GM18861 (cell line): ENCODE measurements around the gene CLUH.
A peak's percentile ranks its signal among the peaks of the same experiment; 100 is the strongest.

ENCODE experiments used
- ATAC-seq: cut with Tn5 transposase; IDR thresholded peaks from one replicate; pipeline ENCODE4 v1.9.1; 2021; ENCODE audit not compliant: unreplicated experiment

CLUH gene

DNA sequence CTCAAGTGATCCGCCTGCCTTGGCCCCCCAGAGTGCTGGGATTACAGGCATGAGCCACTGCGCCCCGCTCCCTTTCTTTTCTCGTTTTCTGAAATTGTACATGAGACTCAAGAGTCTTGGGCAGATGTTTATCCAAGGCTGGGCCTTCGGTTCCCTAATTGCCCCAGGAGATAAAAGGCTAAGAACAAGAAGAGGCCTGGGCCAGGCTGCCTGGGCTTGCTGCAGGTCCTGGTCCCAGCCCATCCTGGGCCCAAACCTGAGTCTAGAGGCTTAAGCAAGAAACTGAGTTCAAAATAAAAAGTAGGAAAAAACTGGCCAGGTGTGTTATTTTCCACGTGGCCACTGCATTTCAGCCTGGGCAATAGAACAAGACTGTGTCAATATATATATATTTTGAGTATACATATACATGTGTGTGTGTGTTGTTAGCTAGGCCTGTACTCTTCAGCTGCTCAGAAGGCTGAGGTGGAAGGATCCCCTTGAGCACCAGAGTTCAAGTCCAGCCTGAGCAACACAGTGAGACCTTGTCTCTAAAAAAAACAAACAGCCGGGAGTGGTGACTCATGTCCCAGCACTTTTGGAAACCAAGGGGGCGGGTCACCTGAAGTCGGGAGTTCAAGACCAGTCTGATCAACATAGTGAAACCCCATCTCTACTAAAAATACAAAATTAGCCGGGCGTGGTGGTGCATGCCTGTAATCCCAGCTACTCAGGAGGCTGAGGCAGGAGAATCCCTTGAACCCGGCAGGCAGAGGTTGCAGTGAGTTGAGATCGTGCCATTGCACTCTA is 6.8 kb upstream of the CLUH start:
- no peak for ATAC-seq

DNA sequence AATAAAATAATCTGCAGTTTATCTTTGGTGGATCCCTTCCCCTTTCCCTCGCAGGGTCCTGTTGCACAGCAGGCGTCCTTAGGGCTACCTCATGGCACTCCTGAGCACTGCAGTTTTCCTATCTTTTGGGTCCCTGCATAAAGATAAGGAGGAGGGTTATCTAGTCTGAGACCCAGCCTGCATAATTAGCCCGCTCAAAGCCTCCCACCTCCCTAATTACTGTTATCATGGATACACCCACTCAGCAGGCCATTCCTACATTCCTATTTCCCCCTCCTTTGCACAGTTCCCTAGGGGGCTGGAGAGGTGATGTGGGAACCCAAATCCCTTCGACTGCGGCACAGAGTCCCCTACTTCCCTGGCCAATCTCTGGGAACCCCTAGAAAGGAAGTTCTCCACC is 5.1 kb upstream of the CLUH start:
- ATAC-seq: no peak

DNA sequence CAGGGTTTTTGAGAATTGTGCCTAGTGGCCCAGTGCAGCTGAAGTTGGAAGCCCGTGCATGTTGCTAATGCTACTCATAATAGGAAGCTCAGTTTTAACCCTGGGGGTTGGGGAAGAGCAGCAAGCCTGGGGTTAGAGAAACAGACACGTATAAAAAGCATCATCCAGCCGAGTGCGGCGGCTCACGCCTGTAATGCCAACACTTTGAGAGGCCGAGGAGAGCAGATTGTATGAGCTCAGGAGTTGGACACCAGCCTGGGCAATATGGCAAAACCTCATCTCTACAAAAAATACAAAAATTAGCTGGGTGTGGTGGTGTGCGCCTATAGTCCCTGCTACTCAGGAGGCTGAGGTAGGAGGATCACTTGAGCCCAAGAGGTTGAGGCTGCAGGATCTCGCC is 2.3 kb upstream of the CLUH start:
- no peak for ATAC-seq

DNA sequence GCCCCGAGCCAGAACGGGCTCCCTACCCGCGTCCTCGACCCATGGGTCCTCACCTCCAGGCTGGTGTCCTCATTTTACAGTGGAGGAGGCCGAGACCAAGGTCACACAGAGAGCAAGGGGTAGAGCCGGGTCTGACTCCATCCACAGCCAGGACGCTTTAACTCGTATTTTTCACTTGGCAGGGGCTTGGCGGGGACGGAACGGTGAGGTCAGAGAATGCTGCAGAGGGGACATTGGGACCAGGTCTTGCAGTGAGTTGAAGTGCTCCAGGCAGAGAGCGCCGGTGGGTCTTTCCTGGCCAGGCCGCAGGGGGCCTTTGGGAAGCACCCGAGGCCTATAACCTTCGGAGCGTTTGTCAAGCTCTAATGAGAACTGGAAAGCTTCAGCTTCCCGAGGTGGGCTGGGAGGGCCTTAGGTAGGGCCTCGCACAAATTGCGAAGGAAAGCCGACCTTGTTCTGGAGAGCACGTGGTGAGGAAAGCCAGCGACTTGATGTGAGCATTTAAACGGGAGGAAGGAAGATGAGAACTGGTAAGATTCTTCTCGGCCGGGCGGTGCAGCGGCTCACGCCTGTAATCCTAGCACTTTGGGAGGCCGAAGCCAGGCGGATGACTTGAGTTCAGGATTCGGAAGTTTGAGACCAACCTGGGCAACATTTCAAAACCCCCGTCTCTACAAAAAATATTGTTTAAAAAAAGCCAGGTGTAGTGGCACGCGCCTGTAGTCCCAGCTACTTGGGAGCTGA is 908 bp upstream of the CLUH start:
- ATAC-seq: no peak

DNA sequence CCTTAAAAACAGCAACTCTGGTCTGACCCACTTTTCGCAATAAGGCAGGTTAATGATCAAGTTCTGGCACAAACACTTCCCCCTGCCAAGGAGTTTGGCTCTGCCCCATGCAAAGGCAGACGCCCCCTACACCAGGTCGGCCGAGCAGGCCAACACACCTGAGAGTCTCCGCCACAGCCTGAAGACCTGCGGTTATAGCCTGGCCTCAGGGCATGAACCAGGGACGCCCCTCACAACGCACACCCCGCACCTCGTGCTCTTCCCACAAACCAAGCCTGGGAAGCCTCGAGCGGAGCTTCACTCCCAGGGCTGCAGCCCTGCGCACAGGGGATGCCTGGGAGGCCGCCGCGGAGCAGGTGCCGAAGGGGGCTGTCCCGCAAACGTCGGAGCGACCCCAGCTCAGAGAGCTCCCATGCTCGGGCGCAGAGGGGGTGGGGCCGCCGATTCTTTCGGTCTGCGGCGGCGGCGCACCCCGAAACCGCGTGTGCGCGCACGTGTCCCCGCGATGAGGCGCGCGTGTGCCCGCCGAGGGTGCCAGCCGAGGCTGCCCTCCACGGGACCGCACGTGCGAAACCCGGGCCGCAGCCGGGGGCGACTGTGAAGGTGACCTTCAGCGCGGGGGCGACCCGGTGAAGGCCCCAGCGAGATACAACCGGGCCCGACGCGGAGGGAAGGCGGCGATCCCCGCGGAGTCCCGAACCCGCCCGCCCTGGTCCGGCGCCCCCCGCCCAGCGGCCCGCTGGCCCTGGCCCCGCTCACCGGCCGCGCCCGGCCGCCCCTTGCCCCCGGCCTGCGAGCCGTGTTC is 559 bp downstream of the CLUH start:
- ATAC-seq: peak; percentile 8

DNA sequence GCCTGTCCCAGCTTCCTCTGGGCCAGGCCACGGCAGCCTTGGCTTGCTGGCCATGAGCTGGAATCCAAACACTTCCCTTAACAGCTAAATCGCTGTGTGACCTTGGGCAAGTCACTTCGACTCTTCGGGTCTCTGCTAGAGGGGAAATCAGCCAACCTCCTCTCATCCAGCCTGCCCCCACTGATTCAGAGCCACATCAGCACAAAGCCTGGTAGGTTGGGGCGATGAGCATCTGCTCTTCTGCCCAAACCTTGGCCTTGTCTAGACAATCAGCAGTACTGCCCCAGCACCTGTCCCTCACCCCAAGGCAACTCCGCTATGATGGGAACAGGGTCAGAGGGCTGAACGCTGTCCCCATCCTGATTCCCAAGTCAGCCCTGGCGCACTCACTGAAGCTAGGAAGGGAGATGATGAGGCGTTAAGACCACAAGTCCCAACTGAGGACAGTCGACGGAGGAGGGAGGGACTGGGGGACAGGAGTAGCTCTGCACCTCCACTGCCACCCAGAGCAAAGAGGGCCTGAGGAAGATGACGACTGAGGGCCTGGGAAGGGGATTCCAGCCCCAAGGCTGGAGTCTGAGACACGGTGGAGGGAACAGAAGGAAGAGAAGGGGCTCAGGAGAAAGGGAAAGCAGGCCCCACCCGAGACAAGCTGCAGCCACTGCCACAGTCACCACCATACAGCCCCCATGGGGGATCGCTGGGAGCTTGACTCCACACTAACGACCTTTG is 1.3 kb downstream of the CLUH start:
- no peak for ATAC-seq

DNA sequence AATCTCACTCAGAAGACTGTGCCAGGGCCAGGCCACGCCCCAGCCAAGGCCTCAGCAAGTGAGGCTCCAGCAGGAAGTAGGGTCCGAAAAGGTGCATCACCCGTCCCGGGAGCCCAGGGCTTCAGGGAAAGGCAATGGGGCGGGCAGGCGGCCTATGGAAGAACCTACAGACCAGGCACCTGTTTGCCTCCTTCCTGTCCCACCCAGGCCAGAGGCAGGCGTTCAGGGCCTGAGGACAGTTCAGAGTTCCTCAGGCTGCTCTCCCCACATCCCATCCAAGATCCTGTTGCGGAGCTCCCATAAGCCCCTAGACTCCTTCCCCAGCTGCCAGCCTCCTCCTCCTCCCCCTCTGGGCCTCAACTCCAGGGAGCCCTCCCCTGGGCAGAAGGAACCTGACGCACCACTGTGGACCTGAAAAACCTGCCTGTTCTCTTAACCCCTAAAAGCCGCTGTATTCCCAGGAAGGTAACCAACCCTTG is 2.3 kb downstream of the CLUH start:
- ATAC-seq: no peak

DNA sequence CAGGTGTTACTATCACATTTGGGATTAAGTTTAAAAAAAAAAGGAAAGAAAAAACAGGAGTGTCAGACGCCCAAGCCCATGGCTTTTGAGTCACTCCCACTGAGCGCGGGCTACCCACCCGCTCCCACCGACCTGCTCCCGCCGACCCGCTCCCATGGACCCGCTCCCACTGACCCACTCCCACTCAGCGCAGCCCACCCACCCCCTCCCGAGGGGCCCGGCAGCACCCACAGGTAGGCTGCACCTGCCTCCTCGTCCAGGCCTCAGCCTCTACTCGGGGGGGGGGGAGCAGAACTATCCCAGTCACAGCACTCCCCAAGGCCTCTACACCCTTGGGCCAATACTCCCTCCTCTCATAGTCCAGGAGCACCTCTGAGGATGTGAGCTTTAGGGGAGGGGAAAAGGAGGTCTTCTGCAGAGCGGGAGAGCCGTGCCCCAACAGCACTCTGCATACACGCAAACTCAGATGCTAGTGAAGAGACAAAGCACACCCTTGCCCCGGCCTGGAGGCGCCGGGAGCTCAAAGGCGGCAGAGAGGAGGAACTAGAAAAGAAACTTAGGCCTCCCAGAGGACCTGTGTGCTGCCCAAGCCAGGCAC is 2.9 kb downstream of the CLUH start:
- peak; percentile 34 for ATAC-seq

DNA sequence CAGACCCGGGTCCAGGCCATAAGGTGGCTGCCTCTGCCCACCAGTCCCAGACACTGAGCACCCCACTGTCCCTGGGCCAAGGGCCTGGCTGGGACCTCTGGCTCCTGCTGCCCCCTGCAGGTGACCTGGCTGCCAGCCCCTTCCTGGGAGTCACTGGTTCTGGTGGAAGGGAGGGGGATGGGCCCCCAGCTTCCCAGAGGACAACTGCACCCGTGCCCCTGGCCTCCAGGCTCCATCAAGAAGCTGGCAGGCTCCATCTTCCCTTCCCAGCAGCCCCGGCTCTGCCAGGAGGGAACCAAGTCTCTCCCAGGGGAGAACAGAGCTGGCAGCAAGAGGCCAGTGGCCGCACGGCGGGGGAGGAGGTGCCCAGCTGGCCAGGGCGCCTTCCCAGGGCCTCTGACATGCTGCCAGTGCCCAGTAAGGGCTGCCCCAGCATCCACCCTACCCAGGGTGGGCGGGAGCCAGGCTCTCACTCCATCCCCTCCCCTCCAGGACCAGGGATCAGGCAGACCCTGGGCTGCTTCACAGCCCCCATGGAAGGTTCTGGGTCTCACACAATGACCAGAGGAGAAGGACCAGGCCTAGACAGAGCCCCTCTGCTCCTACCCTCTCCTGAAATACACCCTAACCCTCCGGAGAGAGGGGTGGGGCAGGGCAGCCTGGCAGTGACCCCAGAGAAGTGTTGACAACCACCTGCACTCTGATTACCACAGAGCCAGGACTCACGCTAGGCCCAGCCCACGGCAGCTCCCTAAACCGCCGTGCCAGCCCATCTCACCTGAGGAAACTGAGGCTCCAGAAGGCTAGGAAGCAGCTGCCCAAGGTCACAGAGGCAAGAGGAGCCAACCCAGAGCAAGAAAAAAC is 3.6 kb downstream of the CLUH start:
- no peak for ATAC-seq

DNA sequence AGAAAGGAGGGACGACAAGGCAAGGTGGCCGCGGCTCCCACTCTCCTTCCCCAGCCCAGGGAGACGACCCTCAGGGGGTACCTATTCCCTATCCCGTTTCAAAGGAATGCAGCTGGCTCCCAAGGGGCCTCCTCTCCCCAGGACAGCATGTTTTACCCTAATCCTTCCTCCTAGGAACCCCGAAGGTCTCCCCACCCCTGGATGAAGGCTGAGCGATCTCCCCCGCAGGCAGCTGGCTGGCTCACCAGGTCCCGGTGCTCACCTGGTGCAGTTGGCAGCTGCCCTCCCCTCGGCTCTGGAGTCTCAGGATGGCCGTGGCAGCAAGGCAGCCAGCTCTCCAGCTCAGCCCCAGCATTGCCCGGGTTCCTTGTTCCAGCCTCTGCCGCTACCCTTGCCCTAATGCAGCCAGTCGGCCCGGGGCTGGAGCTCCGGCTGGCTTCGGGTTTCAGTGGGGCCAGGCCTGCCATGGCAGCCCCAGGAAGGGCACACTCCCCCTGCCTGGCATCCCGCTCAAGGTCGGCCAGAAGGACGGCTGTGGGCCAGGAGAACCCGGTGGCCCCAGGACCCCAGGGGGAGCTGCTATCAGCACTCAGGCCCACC is 4.6 kb downstream of the CLUH start:
- ATAC-seq: no peak

DNA sequence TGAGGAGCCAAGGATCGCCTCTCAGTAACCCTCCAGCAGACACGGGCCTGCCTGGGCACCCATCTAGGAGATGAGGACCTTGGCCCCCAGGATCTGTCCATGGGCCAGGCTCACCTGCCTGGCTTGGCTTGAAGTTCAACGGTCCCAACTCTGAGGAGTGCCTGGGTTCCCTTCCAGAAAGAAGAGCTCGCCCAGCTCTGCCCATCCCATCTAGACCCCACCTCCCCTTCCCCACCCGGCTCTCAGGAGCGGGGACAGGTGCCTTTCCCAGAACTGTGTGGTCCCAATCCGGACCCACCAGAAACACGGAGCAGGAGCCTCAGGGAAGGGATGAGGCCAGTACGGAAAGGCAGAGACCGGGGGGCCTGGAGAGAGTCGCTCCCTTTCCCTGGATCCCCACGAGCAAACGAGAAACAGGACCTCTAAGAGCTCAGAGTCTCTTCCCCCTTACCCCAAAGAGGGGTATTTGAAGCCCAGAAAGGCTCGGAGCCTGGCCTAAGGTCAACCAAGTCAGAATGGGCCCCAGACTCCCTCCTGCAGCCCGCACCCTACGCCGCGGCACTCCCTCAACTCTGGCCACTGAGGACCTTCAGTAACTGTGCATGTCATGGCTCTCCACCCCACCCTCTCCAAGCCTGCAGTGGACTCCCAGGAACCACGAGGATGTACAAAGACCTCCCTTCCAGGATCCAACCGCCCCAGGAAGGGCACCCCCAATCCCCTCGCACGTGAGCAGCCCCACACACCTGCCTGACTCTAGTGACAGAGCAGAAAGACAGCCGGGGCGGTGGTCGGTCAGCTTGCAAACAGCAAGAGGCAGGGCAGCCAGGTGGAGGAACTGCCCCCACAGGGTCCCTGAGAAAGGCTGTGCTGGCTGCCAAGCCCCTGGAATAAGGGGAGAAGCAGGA is 5.4 kb downstream of the CLUH start:
- no peak for ATAC-seq

DNA sequence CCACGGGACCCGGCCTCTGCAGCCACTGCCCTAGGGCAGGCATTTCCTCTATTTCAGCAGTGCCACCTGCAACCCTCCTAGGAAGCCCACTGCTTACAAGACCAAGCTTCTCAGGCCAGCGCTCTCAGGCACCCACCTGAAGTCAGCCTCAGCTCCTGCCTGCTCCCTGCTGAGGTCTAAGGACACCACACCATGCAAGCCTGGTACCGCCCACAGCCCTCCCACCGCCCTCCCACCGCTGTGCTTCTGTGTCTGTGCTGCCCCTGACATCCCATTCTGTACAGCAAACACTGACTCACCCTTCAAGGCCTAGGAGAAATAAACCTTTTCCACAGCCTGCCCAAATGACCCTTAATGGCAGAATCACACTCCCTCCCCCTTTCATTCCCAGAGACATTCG is 6.3 kb downstream of the CLUH start:
- ATAC-seq: no peak

DNA sequence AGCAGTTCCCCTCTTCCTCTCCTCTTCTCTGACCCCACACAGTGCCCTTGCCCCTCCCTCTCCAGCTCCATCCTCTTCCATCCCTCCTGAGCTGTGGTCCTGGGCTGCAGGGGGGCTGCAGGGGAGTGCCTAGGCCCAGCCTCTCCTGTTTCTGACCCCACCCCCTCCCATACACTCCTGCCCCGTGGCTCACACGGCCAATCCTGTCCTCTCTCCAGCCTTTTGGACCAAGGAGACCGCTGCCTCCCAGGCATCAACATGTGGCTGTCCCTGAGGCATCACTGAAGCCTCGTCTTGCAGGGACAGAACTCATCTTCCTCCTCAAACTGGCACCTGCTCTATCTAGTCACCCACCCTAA is 6.7 kb downstream of the CLUH start:
- no peak for ATAC-seq

DNA sequence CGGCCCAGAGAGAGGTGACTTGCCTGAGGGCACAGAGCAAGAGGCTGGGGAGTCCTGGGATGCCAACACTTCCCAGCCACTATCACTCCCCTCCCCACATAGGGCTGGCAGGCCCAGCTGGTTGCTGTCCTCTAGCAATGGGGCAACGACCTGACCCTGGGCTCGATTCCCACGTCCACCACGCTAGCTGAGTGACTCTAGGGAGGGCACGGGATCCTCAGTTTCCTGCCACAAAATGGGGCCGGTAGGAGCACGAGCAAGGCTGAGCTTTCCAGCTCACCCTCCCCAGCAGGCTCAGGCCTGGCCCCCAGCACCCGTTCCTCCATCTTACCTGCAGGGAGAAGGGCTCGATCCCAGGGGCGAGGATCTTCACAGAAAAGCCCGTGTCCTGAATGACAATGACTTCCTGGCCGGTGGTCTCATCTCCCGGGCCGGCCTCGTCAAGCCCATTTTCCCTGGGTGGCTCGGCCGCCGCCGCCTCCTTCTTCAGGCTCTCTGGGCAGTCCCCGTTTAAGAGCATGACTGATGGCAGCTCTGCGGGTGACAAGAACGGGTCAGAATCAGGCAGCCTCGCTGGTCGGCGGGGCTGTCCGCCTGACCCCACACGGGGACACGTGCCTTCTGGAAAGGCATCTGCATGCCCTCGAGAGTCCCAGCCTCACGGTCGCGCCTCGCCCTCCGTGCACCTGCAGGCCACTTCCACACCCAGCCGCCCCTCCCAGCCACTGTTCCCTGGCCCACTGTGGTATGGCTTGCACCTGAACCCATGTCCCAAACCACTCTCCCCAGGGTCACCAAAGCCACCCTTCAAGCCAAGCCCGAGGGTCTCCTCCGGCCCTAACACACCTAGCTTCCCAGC is 7.3 kb downstream of the CLUH start:
- no peak for ATAC-seq

DNA sequence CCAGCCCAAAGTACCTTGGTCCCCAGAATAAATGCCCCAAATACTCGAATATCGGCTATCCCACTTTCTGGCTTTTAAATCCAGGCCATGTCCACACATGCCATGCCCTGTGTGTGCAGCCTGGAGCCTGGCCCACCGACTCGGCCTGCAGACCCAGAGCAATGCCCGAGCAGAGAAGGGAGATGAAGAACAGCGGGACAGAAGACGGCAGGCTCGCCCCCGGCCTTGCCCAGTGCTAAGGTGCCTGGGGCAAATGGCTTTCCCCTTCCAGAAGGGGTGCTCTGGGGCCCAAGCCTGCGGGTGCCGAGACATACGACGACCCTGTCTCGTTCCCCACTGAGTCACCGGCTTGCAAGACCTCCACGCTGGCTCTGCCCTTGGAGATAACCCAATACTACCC is 8.0 kb downstream of the CLUH start:
- ATAC-seq: no peak

DNA sequence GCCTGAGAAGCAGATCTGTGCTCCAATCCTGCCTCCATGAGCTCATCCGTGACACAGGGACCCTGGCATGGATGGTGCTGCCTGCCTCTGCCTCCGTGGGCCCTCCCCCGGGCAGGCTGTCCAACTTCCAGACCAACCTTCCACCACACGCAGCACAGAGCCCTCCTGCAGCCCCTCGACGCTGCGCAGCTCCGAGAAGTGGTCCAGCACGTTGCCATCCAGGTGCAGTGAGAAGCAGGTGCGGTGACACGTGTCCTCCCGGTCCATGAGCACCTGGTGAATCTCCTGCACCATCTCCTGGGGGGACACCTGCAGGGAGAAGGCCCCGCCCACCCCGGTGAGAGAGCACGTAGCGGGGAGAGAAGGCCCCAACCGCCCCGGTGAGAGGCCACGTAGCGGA is 8.4 kb downstream of the CLUH start:
- no peak for ATAC-seq

DNA sequence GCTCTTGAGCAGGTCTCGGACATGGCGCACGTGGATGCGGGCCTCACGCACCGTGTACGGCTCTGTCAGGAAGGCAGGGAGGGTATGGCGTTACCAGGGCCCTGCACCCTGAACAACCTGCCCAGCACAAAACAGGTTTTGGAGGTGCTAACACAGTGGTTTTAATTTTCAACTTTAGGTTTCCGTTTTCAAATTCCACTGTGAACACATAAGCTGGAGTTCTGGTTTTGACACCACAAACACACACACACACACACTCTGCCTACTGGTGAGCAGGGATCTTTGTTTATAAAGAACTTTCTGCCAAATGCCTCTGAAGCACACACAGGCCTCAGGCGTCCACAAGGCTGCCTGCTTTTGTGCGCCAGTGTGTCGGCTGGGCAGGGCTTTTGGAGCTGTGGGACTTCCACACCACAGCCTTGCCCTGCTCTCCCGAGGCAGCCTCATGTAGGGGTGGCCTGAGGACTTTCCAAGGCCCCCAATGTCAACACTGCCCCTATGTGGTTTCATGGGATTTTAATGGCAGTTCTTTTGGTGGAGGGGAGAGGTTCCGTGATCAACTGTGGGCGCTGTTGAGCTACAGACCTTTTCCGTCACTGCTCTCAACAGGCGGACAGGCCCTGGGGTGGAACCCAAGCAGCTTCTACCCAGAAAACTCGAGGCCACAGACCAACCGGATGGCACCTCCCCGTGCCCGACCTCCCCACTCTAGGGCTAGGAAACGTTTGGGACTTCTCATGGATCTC is 9.4 kb downstream of the CLUH start:
- no peak for ATAC-seq
